CD4-positive, CD25-positive, alpha-beta regulatory T cell (primary cell): Measurements from ENCODE around the gene BACH2. TPM values are rescaled to one million over a fixed set of nuclear protein-coding genes. Genes with fewer than 3 reads are reported as not detected.
"Not testable (repeated sequence)": the region's sequence is repeated elsewhere in the genome, so short reads cannot be mapped to it uniquely, and the experiment has no call there.

Experiments used
- ATAC-seq, 2 donors: fragments of 150-1000 bp; cut with Tn5 transposase; one replicate each; pipeline ENCODE4 v1.10.0; 2021; ENCODE audit warnings: low read depth in 2 of 2, moderate number of reproducible peaks in 2 of 2, moderate library complexity in 1 of 2
- DNase-seq, 3 donors: peaks; one replicate each; pipeline versions ENCODE4 v3.0.0 to v3.0.0-alpha.2; 2012 to 2022; ENCODE audit warnings: mixed read lengths in 1 of 3
- H3K27ac ChIP-seq: one replicate; pipeline ENCODE4 v1.7.0; 2013; ENCODE audit warnings: mild to moderate bottlenecking, low read length; ENCODE audit not compliant: insufficient read depth, poor library complexity, severe bottlenecking
- H3K27me3 ChIP-seq: one replicate; pipeline ENCODE4 v1.7.0; 2013; ENCODE audit warnings: low read length; ENCODE audit not compliant: control insufficient read depth, insufficient read depth
- H3K36me3 ChIP-seq: one replicate; pipeline ENCODE4 v1.7.0; 2013; ENCODE audit warnings: mild to moderate bottlenecking, low read length, moderate library complexity; ENCODE audit not compliant: control insufficient read depth, insufficient read depth
- H3K4me1 ChIP-seq: 2 replicates; pipeline ENCODE4 v1.7.0; 2013; ENCODE audit warnings: mild to moderate bottlenecking, low read length; ENCODE audit not compliant: insufficient read depth, control insufficient read depth, poor library complexity, severe bottlenecking
- H3K4me3 ChIP-seq: one replicate; pipeline ENCODE4 v1.7.0; 2013; ENCODE audit warnings: low read depth, mild to moderate bottlenecking, low read length, moderate library complexity
- H3K9me3 ChIP-seq, 2 experiments: 1 replicate in 1 of 2; 2 replicates in 1 of 2; pipeline ENCODE4 v1.7.0; 2013; ENCODE audit warnings: low read length in 2 of 2, mild to moderate bottlenecking in 1 of 2, moderate library complexity in 1 of 2; ENCODE audit not compliant: control insufficient read depth in 2 of 2
- H3K27ac Mint-ChIP-seq, 3 donors: one replicate each; pipeline ENCODE4 v1.8.0; 2020 to 2022; ENCODE audit warnings: mild to moderate bottlenecking in 3 of 3, mixed read lengths in 3 of 3, moderate library complexity in 2 of 3
- H3K27me3 Mint-ChIP-seq: one replicate; pipeline ENCODE4 v1.8.0; 2022; ENCODE audit warnings: mild to moderate bottlenecking, mixed read lengths
- H3K36me3 Mint-ChIP-seq: one replicate; pipeline ENCODE4 v1.8.0; 2020; ENCODE audit warnings: mixed read lengths
- H3K4me1 Mint-ChIP-seq, 4 donors: one replicate each; pipeline ENCODE4 v1.8.0; 2020 to 2022; ENCODE audit warnings: mixed read lengths in 4 of 4, mild to moderate bottlenecking in 1 of 4
- H3K4me3 Mint-ChIP-seq, 4 donors: one replicate each; pipeline ENCODE4 v1.8.0; 2020 to 2022; ENCODE audit warnings: mild to moderate bottlenecking in 4 of 4, mixed read lengths in 4 of 4, moderate library complexity in 3 of 4
- H3K9me3 Mint-ChIP-seq, 7 donors: one replicate each; pipeline ENCODE4 v1.8.0; 2020 to 2022; ENCODE audit warnings: mixed read lengths in 7 of 7, mild to moderate bottlenecking in 3 of 7, moderate library complexity in 2 of 7
- polyA plus RNA-seq, 4 donors: library from polyadenylated mRNA; unstranded; fragments of 300-500 nt; fragmentation: Illumina TruSeq; gene quantifications; one replicate each; pipeline ENCODE4 v1.2.3, GENCODE V29; 2021
- total RNA-seq: library from RNA; stranded (reverse); gene quantifications from one replicate; pipeline ENCODE4 v1.2.3, GENCODE V29; 2022

BACH2 gene
- total and polyA plus RNA-seq, 5 donors from 2014 or later, result 3.8 to 51.3 (median 7.1) TPM

GRCh38 chr6:89895276-89895874 is 401.3 kb downstream of the BACH2 start:
- no peak overlapping the region for H3K4me3 ChIP-seq
- Mint-ChIP-seq H3K27me3 (peaks cover 34% of the 10 kb centered on the region), H3K36me3 (no peaks in the 10 kb centered on the region), H3K4me3 (no peak overlapping the region), H3K4me1 (peaks cover 0 to 5% (median 0%) of the 10 kb centered on the region in 4 donors), H3K9me3 (peaks cover 0 to 4% (median 0%) of the 10 kb centered on the region in 7 donors), H3K27ac (no peak overlapping the region)
- H3K27ac ChIP-seq, result no peak overlapping the region
- peaks cover 9% of the 10 kb centered on the region for H3K27me3 ChIP-seq
- H3K4me1 ChIP-seq, result no peaks in the 10 kb centered on the region
- no peaks in the 10 kb centered on the region for H3K9me3 ChIP-seq
- no peaks in the 10 kb centered on the region for H3K36me3 ChIP-seq
- ATAC-seq, result no peak
- DNase-seq, result no peak

GRCh38 chr6:89894169-89894568 is 402.5 kb downstream of the BACH2 start, which contains the start of gene GJA10:
Gene GJA10 (plus strand): TSS chr6:89894469. CDS start chr6:89894469, 0 bp downstream.
- no peak within 1 kb of the TSS for H3K4me3 ChIP-seq
- H3K36me3 Mint-ChIP-seq, result no peaks in the 10 kb centered on the region
- H3K27ac Mint-ChIP-seq, result no peak within 1 kb of the TSS

GRCh38 chr6:89892577-89892976 is 404.1 kb downstream of the BACH2 start:
- H3K27ac Mint-ChIP-seq, H3K9me3 Mint-ChIP-seq, H3K36me3 Mint-ChIP-seq, H3K27ac ChIP-seq, H3K36me3 ChIP-seq, H3K4me3 ChIP-seq, H3K4me1 Mint-ChIP-seq, H3K4me3 Mint-ChIP-seq, H3K9me3 ChIP-seq, H3K4me1 ChIP-seq, ATAC-seq, DNase-seq: not testable (repeated sequence)
- H3K27me3 ChIP-seq, result peaks cover 14% of the 10 kb centered on the region
- peaks cover 39% of the 10 kb centered on the region for H3K27me3 Mint-ChIP-seq

More at GRCh38 chr6:89894169-89894568, 402.5 kb downstream of the BACH2 start, which contains the start of gene GJA10:
- Histone ChIP-seq H3K9me3 (no peaks in the 10 kb centered on the region), H3K27me3 (peaks cover 11% of the 10 kb centered on the region), H3K36me3 (no peaks in the 10 kb centered on the region), H3K4me1 (no peaks in the 10 kb centered on the region), H3K27ac (no peak within 1 kb of the TSS)
- peaks cover 0 to 4% (median 0%) of the 10 kb centered on the region in 7 donors for H3K9me3 Mint-ChIP-seq
- peaks cover 0 to 5% (median 0%) of the 10 kb centered on the region in 4 donors for H3K4me1 Mint-ChIP-seq
- no peak within 1 kb of the TSS for H3K4me3 Mint-ChIP-seq
- H3K27me3 Mint-ChIP-seq, result peaks cover 32% of the 10 kb centered on the region
- DNase-seq (no peak), ATAC-seq (no peak)

- H3K4me3 ChIP-seq, H3K27ac Mint-ChIP-seq, H3K9me3 Mint-ChIP-seq, H3K4me3 Mint-ChIP-seq, H3K4me1 ChIP-seq, H3K27ac ChIP-seq, H3K9me3 ChIP-seq, H3K36me3 Mint-ChIP-seq, ATAC-seq, H3K36me3 ChIP-seq, DNase-seq, H3K4me1 Mint-ChIP-seq: not testable (repeated sequence)
- peaks cover 32% of the 10 kb centered on the region for H3K27me3 Mint-ChIP-seq
- peaks cover 14% of the 10 kb centered on the region for H3K27me3 ChIP-seq
These were observed 405.7 kb downstream of the BACH2 start for GRCh38 chr6:89890845-89891528.

- peaks cover 38% of the 10 kb centered on the region for H3K27me3 Mint-ChIP-seq
- Histone ChIP-seq H3K9me3 (no peaks in the 10 kb centered on the region), H3K27me3 (peaks cover 9% of the 10 kb centered on the region), H3K27ac (no peak overlapping the region), H3K4me3 (no peak overlapping the region), H3K4me1 (no peaks in the 10 kb centered on the region), H3K36me3 (no peaks in the 10 kb centered on the region)
- peak in 1 of 3 donors; percentile 62 for DNase-seq
- no peaks in the 10 kb centered on the region for H3K36me3 Mint-ChIP-seq
- H3K4me1 Mint-ChIP-seq, result peaks cover 0 to 5% (median 1%) of the 10 kb centered on the region in 4 donors
- no peaks in the 10 kb centered on the region for H3K9me3 Mint-ChIP-seq
- ATAC-seq, result no peak
- no peak overlapping the region for H3K4me3 Mint-ChIP-seq
- no peak overlapping the region for H3K27ac Mint-ChIP-seq
These were observed 407.8 kb downstream of the BACH2 start for GRCh38 chr6:89888871-89889270.

DNA sequence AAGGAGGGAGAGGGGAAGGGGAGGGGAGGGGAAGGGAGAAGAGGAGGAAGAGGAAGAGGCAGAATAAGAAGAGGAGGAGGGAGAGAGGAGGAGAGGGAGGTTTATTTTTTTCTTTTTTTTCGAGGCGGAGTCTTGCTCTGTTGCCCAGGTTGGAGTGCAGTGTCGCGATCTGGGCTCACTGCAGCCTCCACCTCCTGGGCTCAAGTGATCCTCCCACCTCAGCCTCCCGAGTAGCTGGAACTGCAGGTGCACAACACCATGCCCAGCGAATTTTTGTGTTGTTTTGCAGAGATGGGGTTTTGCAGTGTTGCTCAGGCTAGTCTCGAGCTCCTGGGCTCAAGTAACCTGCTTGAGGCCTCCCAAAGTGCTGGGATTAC is 408.5 kb downstream of the BACH2 start:
- H3K9me3 ChIP-seq, result no peaks in the 10 kb centered on the region
- Mint-ChIP-seq H3K9me3 (no peaks in the 10 kb centered on the region), H3K4me1 (peaks cover 0 to 5% (median 1%) of the 10 kb centered on the region in 4 donors), H3K27me3 (peaks cover 30% of the 10 kb centered on the region), H3K27ac (no peak overlapping the region), H3K36me3 (no peaks in the 10 kb centered on the region), H3K4me3 (no peak overlapping the region)
- no peak for ATAC-seq
- no peak overlapping the region for H3K27ac ChIP-seq
- DNase-seq, result no peak
- peaks cover 7% of the 10 kb centered on the region for H3K27me3 ChIP-seq
- H3K36me3 ChIP-seq, result no peaks in the 10 kb centered on the region
- H3K4me3 ChIP-seq, result no peak overlapping the region
- no peaks in the 10 kb centered on the region for H3K4me1 ChIP-seq

DNA sequence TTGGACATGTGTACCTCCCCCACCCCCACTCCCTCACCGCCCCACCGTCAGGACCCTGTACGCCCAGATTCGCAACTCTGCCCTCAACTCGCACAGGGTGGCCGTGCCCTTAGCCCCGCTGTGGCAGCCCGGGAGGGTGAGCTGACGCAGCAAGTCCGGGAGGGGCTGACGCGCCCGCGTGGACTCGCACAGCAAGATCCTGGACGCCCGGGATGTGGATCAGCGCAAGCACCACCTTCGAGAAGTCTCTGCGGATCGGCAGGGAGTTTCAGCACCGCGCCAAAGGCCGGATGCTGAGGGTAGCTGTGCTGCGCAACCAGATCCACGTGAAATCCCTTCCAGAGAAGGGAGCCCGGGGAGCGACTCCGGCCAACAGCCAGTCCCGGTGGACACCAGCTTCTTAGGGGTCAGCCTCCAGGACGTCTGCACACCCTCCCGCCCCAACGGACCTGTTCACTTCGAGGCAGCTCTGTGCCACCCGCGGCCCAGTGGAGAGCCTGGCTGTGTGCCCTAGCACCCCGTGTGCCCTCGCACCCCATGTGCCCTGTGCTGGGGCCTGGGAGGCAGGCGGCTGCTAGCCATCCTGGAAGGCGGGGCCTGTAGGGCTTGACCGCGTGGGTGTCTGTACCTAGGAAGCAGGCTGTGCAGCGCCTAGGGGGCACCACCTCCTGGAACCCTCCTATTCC is 409.0 kb downstream of the BACH2 start:
- Mint-ChIP-seq H3K4me3 (peak overlapping the region in 2 of 4 donors; percentile 58 to 60), H3K9me3 (no peaks in the 10 kb centered on the region), H3K27me3 (peaks cover 25% of the 10 kb centered on the region), H3K36me3 (no peaks in the 10 kb centered on the region), H3K27ac (no peak overlapping the region), H3K4me1 (peaks cover 0 to 5% (median 1%) of the 10 kb centered on the region in 4 donors)
- Histone ChIP-seq H3K36me3 (no peaks in the 10 kb centered on the region), H3K9me3 (no peaks in the 10 kb centered on the region), H3K4me1 (no peaks in the 10 kb centered on the region), H3K27ac (no peak overlapping the region), H3K4me3 (no peak overlapping the region), H3K27me3 (peaks cover 7% of the 10 kb centered on the region)
- ATAC-seq (peak; percentile 47 to 52), DNase-seq (peak in 1 of 3 donors; percentile 15)
